Measurements from ENCODE around the gene CHL1.

Gene CHL1

DNA sequence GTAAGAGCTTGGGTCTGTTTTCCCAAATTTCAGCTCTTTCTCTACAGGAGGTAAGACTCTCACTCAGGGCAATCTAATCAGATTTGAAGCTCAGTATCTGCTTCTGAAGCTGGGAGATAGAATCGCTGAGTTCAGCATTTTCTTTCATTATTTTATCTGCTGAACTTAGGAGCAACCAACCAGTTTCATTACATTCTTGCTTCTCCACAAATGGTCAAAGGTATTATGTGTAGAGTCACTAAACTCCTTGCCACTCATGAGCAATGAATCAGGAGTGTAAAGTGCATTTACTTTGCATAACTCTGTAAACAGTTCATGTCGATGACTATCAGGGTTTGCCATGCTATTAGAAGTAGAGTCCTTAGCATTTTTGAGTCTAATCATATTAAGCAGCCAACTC is 249.4 kb downstream of the CHL1 start:
- Histone ChIP-seq H3K36me3 (ENCODE audit: insufficient read depth, low read length) (no peaks in the 10 kb centered on the region), H3K9ac (ENCODE audit: low read depth, low read length) (no peak overlapping the region), H3K4me1 (ENCODE audit: insufficient read depth, low read length) (no peaks in the 10 kb centered on the region; the same call in 1 of the 2 replicates), H3K9me3 (ENCODE audit: control insufficient read depth, insufficient read depth, low read length) (no peaks in the 10 kb centered on the region)

DNA sequence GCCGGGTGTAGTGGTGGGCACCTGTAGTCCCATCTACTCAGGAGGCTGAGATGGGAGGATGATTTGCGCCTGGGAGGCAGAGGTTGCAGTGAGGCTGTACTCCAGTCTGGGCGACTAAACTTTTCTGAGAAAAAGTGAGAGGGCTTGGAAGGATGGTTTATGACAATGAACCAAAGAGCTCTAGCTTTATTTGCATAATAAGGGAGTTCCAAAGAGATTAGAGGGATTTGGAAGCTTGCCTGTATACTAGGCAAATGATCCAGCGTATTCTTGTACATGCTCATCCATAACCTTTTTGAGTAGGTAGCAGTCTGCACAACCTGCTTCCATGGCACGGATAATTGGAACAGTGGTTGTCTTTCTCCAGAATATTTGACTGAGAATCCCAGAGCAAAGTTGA is 251.1 kb downstream of the CHL1 start:
- H3K4me1 ChIP-seq (ENCODE audit: insufficient read depth, low read length), result peaks cover 4% of the 10 kb centered on the region; the same call in 1 of the 2 replicates
- no peak overlapping the region for H3K9ac ChIP-seq (ENCODE audit: low read depth, low read length)
- no peaks in the 10 kb centered on the region for H3K36me3 ChIP-seq (ENCODE audit: insufficient read depth, low read length)
- no peaks in the 10 kb centered on the region for H3K9me3 ChIP-seq (ENCODE audit: control insufficient read depth, insufficient read depth, low read length)

DNA sequence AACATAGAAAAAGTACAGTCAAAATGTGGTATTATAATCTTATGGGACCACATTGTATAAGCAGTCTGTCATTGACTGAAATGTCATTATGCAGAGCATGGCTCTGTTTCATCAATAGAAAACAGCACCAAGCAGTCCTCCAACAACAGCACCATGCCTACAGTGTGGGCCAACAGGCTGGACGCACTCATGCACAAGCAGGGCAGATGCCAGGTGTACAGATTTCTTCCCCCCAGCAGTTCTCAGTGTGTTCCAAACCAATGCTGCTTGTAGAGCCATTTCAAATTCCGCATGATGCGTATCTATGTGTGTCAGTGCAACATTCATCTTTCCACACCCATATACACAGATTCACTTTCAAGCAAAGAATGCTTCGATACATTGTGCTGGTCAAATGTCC is 253.1 kb downstream of the CHL1 start:
- Histone ChIP-seq H3K36me3 (ENCODE audit: insufficient read depth, low read length) (no peaks in the 10 kb centered on the region), H3K4me1 (ENCODE audit: insufficient read depth, low read length) (peaks cover 4% of the 10 kb centered on the region; the same call in 1 of the 2 replicates), H3K9me3 (ENCODE audit: control insufficient read depth, insufficient read depth, low read length) (no peaks in the 10 kb centered on the region), H3K9ac (ENCODE audit: low read depth, low read length) (no peak overlapping the region)

- peaks cover 8% of the 10 kb centered on the region; the same call in 1 of the 2 replicates for H3K4me1 ChIP-seq (ENCODE audit: insufficient read depth, low read length)
- H3K36me3 ChIP-seq (ENCODE audit: insufficient read depth, low read length), result no peaks in the 10 kb centered on the region
- H3K9ac ChIP-seq (ENCODE audit: low read depth, low read length), result no peak overlapping the region
- H3K9me3 ChIP-seq (ENCODE audit: control insufficient read depth, insufficient read depth, low read length), result no peaks in the 10 kb centered on the region
Measured at GRCh38 chr3:452221-452620, 255.7 kb downstream of the CHL1 start.

- Histone ChIP-seq H3K4me1 (ENCODE audit: insufficient read depth, low read length) (peaks cover 8% of the 10 kb centered on the region; the same call in 1 of the 2 replicates), H3K9me3 (ENCODE audit: control insufficient read depth, insufficient read depth, low read length) (no peaks in the 10 kb centered on the region), H3K36me3 (ENCODE audit: insufficient read depth, low read length) (no peaks in the 10 kb centered on the region), H3K9ac (ENCODE audit: low read depth, low read length) (no peak overlapping the region)
Measured at GRCh38 chr3:453106-453505, 256.5 kb downstream of the CHL1 start.

GRCh38 chr3:454986-455385 is 258.4 kb downstream of the CHL1 start:
- Histone ChIP-seq H3K9me3 (ENCODE audit: control insufficient read depth, insufficient read depth, low read length) (no peaks in the 10 kb centered on the region), H3K9ac (ENCODE audit: low read depth, low read length) (no peak overlapping the region), H3K36me3 (ENCODE audit: insufficient read depth, low read length) (no peaks in the 10 kb centered on the region), H3K4me1 (ENCODE audit: insufficient read depth, low read length) (peaks cover 12% of the 10 kb centered on the region; the same call in 1 of the 2 replicates)

GRCh38 chr3:458124-458523 is 261.6 kb downstream of the CHL1 start:
- no peaks in the 10 kb centered on the region for H3K9me3 ChIP-seq (ENCODE audit: control insufficient read depth, insufficient read depth, low read length)
- H3K9ac ChIP-seq (ENCODE audit: low read depth, low read length), result no peak overlapping the region
- H3K4me1 ChIP-seq (ENCODE audit: insufficient read depth, low read length), result peaks cover 8% of the 10 kb centered on the region; the same call in 1 of the 2 replicates
- no peaks in the 10 kb centered on the region for H3K36me3 ChIP-seq (ENCODE audit: insufficient read depth, low read length)

DNA sequence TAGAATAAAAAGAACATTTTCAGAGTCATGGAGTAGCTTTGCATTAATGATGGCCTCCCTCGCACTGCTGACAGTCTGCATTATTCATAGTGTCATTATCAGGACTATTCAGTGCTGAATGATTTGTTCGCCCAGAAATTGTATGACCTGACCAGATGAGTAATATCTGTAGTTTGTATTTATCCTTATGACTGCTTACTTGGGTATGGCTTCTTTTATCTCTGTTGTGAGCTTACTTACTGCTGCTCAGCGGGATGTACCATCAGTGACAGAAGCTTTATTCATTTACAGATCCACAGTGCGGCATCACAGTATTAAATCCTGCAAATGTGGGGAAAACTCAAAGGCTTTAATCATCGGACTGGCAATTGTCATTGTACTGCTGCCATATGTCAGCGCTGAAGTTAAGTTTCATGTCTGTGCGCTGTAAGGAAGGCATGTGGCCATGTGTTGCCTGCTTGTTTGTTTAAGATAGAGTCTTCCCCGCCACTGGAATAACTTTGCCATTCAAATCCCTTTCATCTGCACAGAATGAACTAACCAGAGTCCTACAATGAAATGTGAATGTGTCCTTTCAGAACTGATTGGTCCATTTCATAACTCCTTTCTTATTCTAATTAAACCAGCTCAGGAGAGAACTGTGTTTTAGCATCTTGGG is 262.2 kb downstream of the CHL1 start:
- Histone ChIP-seq H3K9ac (ENCODE audit: low read depth, low read length) (no peak overlapping the region), H3K9me3 (ENCODE audit: control insufficient read depth, insufficient read depth, low read length) (no peaks in the 10 kb centered on the region), H3K36me3 (ENCODE audit: insufficient read depth, low read length) (no peaks in the 10 kb centered on the region), H3K4me1 (ENCODE audit: insufficient read depth, low read length) (peaks cover 10% of the 10 kb centered on the region; the same call in 1 of the 2 replicates)
